ENCODE results near the gene MBP.

MBP gene

GRCh38 chr18:77065221-77065981, 67.2 kb downstream of the MBP start:
- TF ChIP-seq POLR2A (IDR thresholded peaks at IDR 0.05; ENCODE audit: low read depth, low read length) (no peak), SPI1 (IDR thresholded peaks at IDR 0.05; ENCODE audit: low read depth, low read length) (peak; percentile 94), PAX5 (IDR thresholded peaks at IDR 0.05; ENCODE audit: insufficient read depth, low read length, severe bottlenecking) (peak; percentile 0)
- DNase-seq (ENCODE audit: insufficient read length, low spot score) (no peak), FAIRE-seq (peak; percentile 94)

- peak; percentile 99 for FAIRE-seq
- DNase-seq (ENCODE audit: insufficient read length, low spot score): peak; percentile 61
- TF ChIP-seq SPI1 (IDR thresholded peaks at IDR 0.05; ENCODE audit: low read depth, low read length) (peak; percentile 98), POU2F2 (IDR thresholded peaks at IDR 0.05; ENCODE audit: low read depth, low read length) (peak; percentile 92), TAF1 (IDR thresholded peaks at IDR 0.05; ENCODE audit: low read depth, low read length) (no peak)
These were observed 69.3 kb downstream of the MBP start for GRCh38 chr18:77063260-77063659.

- TF ChIP-seq POU2F2 (IDR thresholded peaks at IDR 0.05; ENCODE audit: low read depth, low read length) (0 out of 2 replicates have a peak, but pooled peaks have one; percentile 47), POLR2A (IDR thresholded peaks at IDR 0.05; ENCODE audit: low read depth, low read length) (no peak)
- FAIRE-seq (peak; percentile 97), DNase-seq (ENCODE audit: insufficient read length, low spot score) (no peak)
These were observed 70.0 kb downstream of the MBP start for GRCh38 chr18:77062518-77063003.

- TF ChIP-seq PAX5 (IDR thresholded peaks at IDR 0.05; ENCODE audit: insufficient read depth, low read length, severe bottlenecking) (no peak), TAF1 (IDR thresholded peaks at IDR 0.05; ENCODE audit: low read depth, low read length) (no peak), POLR2AphosphoS5 (IDR thresholded peaks at IDR 0.05; ENCODE audit: low read depth, low read length) (peak; percentile 34; the same call in 1 of the 2 replicates), SPI1 (IDR thresholded peaks at IDR 0.05; ENCODE audit: low read depth, low read length) (peak; percentile 54), POU2F2 (IDR thresholded peaks at IDR 0.05; ENCODE audit: low read depth, low read length) (0 out of 2 replicates have a peak, but pooled peaks have one; percentile 28), POLR2A (IDR thresholded peaks at IDR 0.05; ENCODE audit: low read depth, low read length) (no peak; the same call in 1 of the 2 replicates)
- no peak for DNase-seq (ENCODE audit: insufficient read length, low spot score)
- FAIRE-seq: no peak
These were observed 70.6 kb downstream of the MBP start for GRCh38 chr18:77061946-77062517.

- no peak for DNase-seq (ENCODE audit: insufficient read length, low spot score)
- peak; percentile 92 for FAIRE-seq
- TF ChIP-seq POU2F2 (IDR thresholded peaks at IDR 0.05; ENCODE audit: low read depth, low read length): no peak
- TF ChIP-seq PAX5 (IDR thresholded peaks at IDR 0.05; ENCODE audit: insufficient read depth, low read length, severe bottlenecking): no peak
- TF ChIP-seq SPI1 (IDR thresholded peaks at IDR 0.05; ENCODE audit: low read depth, low read length): no peak
- no peak for TF ChIP-seq POLR2AphosphoS5 (IDR thresholded peaks at IDR 0.05; ENCODE audit: low read depth, low read length)
- no peak for TF ChIP-seq TAF1 (IDR thresholded peaks at IDR 0.05; ENCODE audit: low read depth, low read length)
- no peak for TF ChIP-seq POLR2A (IDR thresholded peaks at IDR 0.05; ENCODE audit: low read depth, low read length)
These were observed 71.2 kb downstream of the MBP start for GRCh38 chr18:77061281-77061945.

GRCh38 chr18:77060151-77060550, 72.4 kb downstream of the MBP start:
- DNase-seq (ENCODE audit: insufficient read length, low spot score): no peak
- FAIRE-seq: peak; percentile 63
- no peak for TF ChIP-seq TAF1 (IDR thresholded peaks at IDR 0.05; ENCODE audit: low read depth, low read length)
- no peak for TF ChIP-seq SPI1 (IDR thresholded peaks at IDR 0.05; ENCODE audit: low read depth, low read length)
- TF ChIP-seq POLR2A (IDR thresholded peaks at IDR 0.05; ENCODE audit: low read depth, low read length): no peak
- TF ChIP-seq PAX5 (IDR thresholded peaks at IDR 0.05; ENCODE audit: insufficient read depth, low read length, severe bottlenecking): no peak
- TF ChIP-seq POLR2AphosphoS5 (IDR thresholded peaks at IDR 0.05; ENCODE audit: low read depth, low read length): no peak
- TF ChIP-seq POU2F2 (IDR thresholded peaks at IDR 0.05; ENCODE audit: low read depth, low read length): no peak

GRCh38 chr18:77059294-77059916, 73.2 kb downstream of the MBP start:
- FAIRE-seq (no peak), DNase-seq (ENCODE audit: insufficient read length, low spot score) (no peak)
- TF ChIP-seq POLR2AphosphoS5 (IDR thresholded peaks at IDR 0.05; ENCODE audit: low read depth, low read length) (no peak), PAX5 (IDR thresholded peaks at IDR 0.05; ENCODE audit: insufficient read depth, low read length, severe bottlenecking) (no peak), SPI1 (IDR thresholded peaks at IDR 0.05; ENCODE audit: low read depth, low read length) (no peak), TAF1 (IDR thresholded peaks at IDR 0.05; ENCODE audit: low read depth, low read length) (no peak), POLR2A (IDR thresholded peaks at IDR 0.05; ENCODE audit: low read depth, low read length) (no peak), POU2F2 (IDR thresholded peaks at IDR 0.05; ENCODE audit: low read depth, low read length) (no peak)

- TF ChIP-seq SPI1 (IDR thresholded peaks at IDR 0.05; ENCODE audit: low read depth, low read length) (no peak), POU2F2 (IDR thresholded peaks at IDR 0.05; ENCODE audit: low read depth, low read length) (no peak), POLR2A (IDR thresholded peaks at IDR 0.05; ENCODE audit: low read depth, low read length) (no peak), TAF1 (IDR thresholded peaks at IDR 0.05; ENCODE audit: low read depth, low read length) (no peak), POLR2AphosphoS5 (IDR thresholded peaks at IDR 0.05; ENCODE audit: low read depth, low read length) (no peak), PAX5 (IDR thresholded peaks at IDR 0.05; ENCODE audit: insufficient read depth, low read length, severe bottlenecking) (no peak)
- FAIRE-seq: no peak
- DNase-seq (ENCODE audit: insufficient read length, low spot score): no peak
These were observed 74.2 kb downstream of the MBP start for GRCh38 chr18:77058290-77058835.

GRCh38 chr18:77057006-77057395, 75.6 kb downstream of the MBP start:
- DNase-seq (ENCODE audit: insufficient read length, low spot score): no peak
- FAIRE-seq: peak; percentile 62
- TF ChIP-seq POLR2A (IDR thresholded peaks at IDR 0.05; ENCODE audit: low read depth, low read length) (no peak), POLR2AphosphoS5 (IDR thresholded peaks at IDR 0.05; ENCODE audit: low read depth, low read length) (no peak), PAX5 (IDR thresholded peaks at IDR 0.05; ENCODE audit: insufficient read depth, low read length, severe bottlenecking) (no peak), POU2F2 (IDR thresholded peaks at IDR 0.05; ENCODE audit: low read depth, low read length) (no peak), SPI1 (IDR thresholded peaks at IDR 0.05; ENCODE audit: low read depth, low read length) (no peak), TAF1 (IDR thresholded peaks at IDR 0.05; ENCODE audit: low read depth, low read length) (no peak)

Measured in GM12891 (cell line).